ENCODE results near the gene RASD1.

Gene RASD1

GRCh38 chr17:17499402-17500145 is 3.4 kb upstream of the RASD1 start:
- TF ChIP-seq CTCF (IDR thresholded peaks at IDR 0.05; ENCODE audit: insufficient read depth, missing control alignments), result no peak
- no peak for FAIRE-seq
- no peak for DNase-seq (ENCODE audit: insufficient read length, low spot score)

DNA sequence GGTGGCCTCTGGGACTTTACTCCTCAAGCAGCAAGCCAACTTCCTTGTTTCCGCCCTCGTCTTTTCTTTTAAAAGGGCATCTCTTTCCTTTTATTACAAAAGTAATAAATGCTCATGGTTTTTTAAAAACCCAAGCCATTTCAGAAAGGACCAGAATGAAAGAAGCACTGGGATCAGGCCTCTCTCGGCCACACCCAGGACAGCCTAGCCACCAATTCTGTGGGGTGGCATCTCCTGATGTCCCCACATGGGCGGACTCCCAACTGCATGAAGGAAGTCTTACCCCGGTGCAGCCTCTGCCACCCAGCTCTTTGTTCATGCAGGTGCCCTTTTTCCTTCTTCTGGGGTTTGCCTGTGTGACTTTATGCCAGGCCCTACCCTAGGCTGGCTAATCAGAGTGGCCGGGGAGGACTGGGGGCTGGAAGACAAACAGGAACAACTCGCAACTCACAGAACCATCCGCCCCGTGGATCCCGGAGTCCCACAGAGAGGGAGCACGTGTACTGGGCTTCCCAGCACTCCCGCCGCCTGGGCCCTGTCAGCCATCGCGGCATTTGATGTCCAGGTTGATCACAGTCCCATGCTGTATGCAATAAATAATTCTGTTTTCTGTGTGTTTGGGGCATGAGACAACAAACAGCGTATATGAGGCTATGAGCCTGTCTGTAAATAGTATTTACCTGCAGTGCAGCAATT is 2.6 kb upstream of the RASD1 start:
- no peak for TF ChIP-seq CTCF (IDR thresholded peaks at IDR 0.05; ENCODE audit: insufficient read depth, missing control alignments)
- DNase-seq (ENCODE audit: insufficient read length, low spot score) (no peak), FAIRE-seq (no peak)

GRCh38 chr17:17497845-17498520 is 1.8 kb upstream of the RASD1 start:
- no peak for DNase-seq (ENCODE audit: insufficient read length, low spot score)
- TF ChIP-seq CTCF (IDR thresholded peaks at IDR 0.05; ENCODE audit: insufficient read depth, missing control alignments), result no peak
- FAIRE-seq, result no peak

- no peak for DNase-seq (ENCODE audit: insufficient read length, low spot score)
- FAIRE-seq, result no peak
- no peak for TF ChIP-seq CTCF (IDR thresholded peaks at IDR 0.05; ENCODE audit: insufficient read depth, missing control alignments)
Measured at GRCh38 chr17:17497065-17497844, 1.1 kb upstream of the RASD1 start.

DNA sequence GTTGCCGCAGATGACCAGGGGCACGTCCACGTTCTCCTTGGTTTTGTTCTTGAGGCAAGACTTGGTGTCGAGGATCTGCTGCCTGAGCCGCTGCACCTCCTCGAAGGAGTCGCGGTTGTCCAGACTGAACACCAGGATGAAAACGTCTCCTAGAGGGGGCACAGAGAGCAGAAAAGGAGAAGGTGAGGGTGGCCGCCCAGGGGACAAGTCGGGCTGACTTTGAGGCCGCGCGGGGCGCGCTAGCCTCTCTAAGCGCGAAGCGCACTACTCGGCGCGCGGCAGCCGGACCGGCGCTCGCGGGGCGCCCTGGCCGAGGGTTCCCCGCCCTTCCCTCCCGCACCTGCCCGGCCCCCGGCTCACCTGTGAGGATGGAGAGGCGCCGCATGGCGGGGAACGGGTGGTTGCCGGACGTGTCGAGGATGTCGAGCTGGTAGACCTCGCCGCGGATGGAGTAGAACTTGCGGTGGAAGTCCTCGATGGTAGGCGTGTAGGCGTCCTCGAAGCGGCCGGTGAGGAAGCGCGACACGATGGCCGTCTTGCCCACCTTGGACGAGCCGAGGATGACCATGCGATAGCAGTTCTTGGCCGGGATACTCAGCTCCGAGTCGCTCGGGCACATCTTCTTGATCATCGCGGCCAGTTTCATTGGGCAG is 533 bp downstream of the RASD1 start:
- DNase-seq (ENCODE audit: insufficient read length, low spot score) (no peak), FAIRE-seq (no peak)
- TF ChIP-seq CTCF (IDR thresholded peaks at IDR 0.05; ENCODE audit: insufficient read depth, missing control alignments), result no peak

GRCh38 chr17:17494870-17495535 is 1.2 kb downstream of the RASD1 start:
- FAIRE-seq, result no peak
- no peak for TF ChIP-seq CTCF (IDR thresholded peaks at IDR 0.05; ENCODE audit: insufficient read depth, missing control alignments)
- no peak for DNase-seq (ENCODE audit: insufficient read length, low spot score)

Data from D721Med (cell line).